HG02943 (cell line): Measurements from ENCODE around the gene EDARADD.
"Not testable (repeated sequence)": the region's sequence is repeated elsewhere in the genome, so short reads cannot be mapped to it uniquely, and the experiment has no call there.

Source experiments
- ATAC-seq: cut with Tn5 transposase; IDR thresholded peaks from one replicate; pipeline ENCODE4 v1.9.1; 2021; ENCODE audit warnings: mild to moderate bottlenecking, low read depth, moderate library complexity; ENCODE audit not compliant: unreplicated experiment

The EDARADD gene

GRCh38 chr1:236426215-236426614 is 32.1 kb downstream of the EDARADD start:
- ATAC-seq, result no peak

GRCh38 chr1:236429715-236430274 is 35.7 kb downstream of the EDARADD start:
- ATAC-seq, result peak; percentile 54

- ATAC-seq, result no peak
Measured at GRCh38 chr1:236433819-236434315, 39.8 kb downstream of the EDARADD start.

GRCh38 chr1:236438614-236439013 is 44.5 kb downstream of the EDARADD start:
- no peak for ATAC-seq

GRCh38 chr1:236440373-236440772 is 46.3 kb downstream of the EDARADD start:
- no peak for ATAC-seq

- no peak for ATAC-seq
Measured at GRCh38 chr1:236450779-236451178, 56.7 kb downstream of the EDARADD start.

GRCh38 chr1:236451796-236452373 is 57.8 kb downstream of the EDARADD start:
- ATAC-seq, result no peak

- ATAC-seq, result no peak
Measured at GRCh38 chr1:236455243-236455642, 61.2 kb downstream of the EDARADD start.

GRCh38 chr1:236457775-236458174 is 63.7 kb downstream of the EDARADD start:
- ATAC-seq, result no peak

GRCh38 chr1:236458996-236459395 is 64.9 kb downstream of the EDARADD start:
- no peak for ATAC-seq

- no peak for ATAC-seq
Measured at GRCh38 chr1:236460103-236460502, 66.0 kb downstream of the EDARADD start.

GRCh38 chr1:236464197-236464596 is 70.1 kb downstream of the EDARADD start:
- not testable (repeated sequence) for ATAC-seq

- ATAC-seq, result peak; percentile 43
Measured at GRCh38 chr1:236465231-236465958, 71.3 kb downstream of the EDARADD start.

- ATAC-seq, result peak; percentile 93
Measured at GRCh38 chr1:236465959-236466303, 71.8 kb downstream of the EDARADD start.

GRCh38 chr1:236467327-236467641 is 73.2 kb downstream of the EDARADD start:
- ATAC-seq, result no peak

- no peak for ATAC-seq
Measured at GRCh38 chr1:236468625-236469024, 74.5 kb downstream of the EDARADD start.

GRCh38 chr1:236469466-236469865 is 75.4 kb downstream of the EDARADD start:
- no peak for ATAC-seq

- no peak for ATAC-seq
Measured at GRCh38 chr1:236471096-236471495, 77.0 kb downstream of the EDARADD start.

- ATAC-seq, result no peak
Measured at GRCh38 chr1:236471653-236472052, 77.6 kb downstream of the EDARADD start.

- no peak for ATAC-seq
Measured at GRCh38 chr1:236472850-236473788, 79.0 kb downstream of the EDARADD start.

- ATAC-seq, result no peak
Measured at GRCh38 chr1:236476019-236476418, 81.9 kb downstream of the EDARADD start.
